Glutamatergic neuron (in vitro differentiated cells): ENCODE measurements around the gene CDC42. TPM values are rescaled to one million over a fixed set of nuclear protein-coding genes. Genes with fewer than 3 reads are reported as not detected.

Experiments
- DNase-seq: peaks from one replicate; pipeline ENCODE4 v3.0.0; 2022
- H3K27ac Mint-ChIP-seq: one replicate; pipeline ENCODE4 v1.8.0; 2020; ENCODE audit warnings: mild to moderate bottlenecking, mixed read lengths, inconsistent platforms; ENCODE audit not compliant: unreplicated experiment
- H3K27me3 Mint-ChIP-seq: one replicate; pipeline ENCODE4 v1.8.0; 2020; ENCODE audit warnings: mild to moderate bottlenecking, moderate library complexity, mixed read lengths, inconsistent platforms; ENCODE audit not compliant: unreplicated experiment
- H3K36me3 Mint-ChIP-seq: one replicate; pipeline ENCODE4 v1.8.0; 2020; ENCODE audit warnings: mild to moderate bottlenecking, mixed read lengths, inconsistent platforms; ENCODE audit not compliant: unreplicated experiment
- H3K4me1 Mint-ChIP-seq: one replicate; pipeline ENCODE4 v1.8.0; 2020; ENCODE audit warnings: mild to moderate bottlenecking, low read depth, mixed read lengths, inconsistent platforms; ENCODE audit not compliant: unreplicated experiment
- H3K4me3 Mint-ChIP-seq: one replicate; pipeline ENCODE4 v1.8.0; 2020; ENCODE audit warnings: mild to moderate bottlenecking, mixed read lengths, inconsistent platforms; ENCODE audit not compliant: unreplicated experiment
- H3K9me3 Mint-ChIP-seq: one replicate; pipeline ENCODE4 v1.8.0; 2020; ENCODE audit warnings: mild to moderate bottlenecking, moderate library complexity, mixed read lengths, inconsistent platforms; ENCODE audit not compliant: unreplicated experiment
- CTCF ChIP-seq: fragments of 200-600 bp; sonication (generic); IDR thresholded peaks from one replicate; pipeline ENCODE4 v1.5.0; 2021; ENCODE audit not compliant: partially characterized antibody, unreplicated experiment
- total RNA-seq: library from RNA; stranded (reverse); fragmentation: NEBNext Ultra II Directional; extraction: Animal tissue kit (Norgen Biotek cat#: 25700); gene quantifications from one replicate; pipeline ENCODE4 v1.2.1, GENCODE V29; 2021; ENCODE audit not compliant: unreplicated experiment

The CDC42 gene
- total RNA-seq, 1 donor from 2014 or later = 283 TPM

DNA sequence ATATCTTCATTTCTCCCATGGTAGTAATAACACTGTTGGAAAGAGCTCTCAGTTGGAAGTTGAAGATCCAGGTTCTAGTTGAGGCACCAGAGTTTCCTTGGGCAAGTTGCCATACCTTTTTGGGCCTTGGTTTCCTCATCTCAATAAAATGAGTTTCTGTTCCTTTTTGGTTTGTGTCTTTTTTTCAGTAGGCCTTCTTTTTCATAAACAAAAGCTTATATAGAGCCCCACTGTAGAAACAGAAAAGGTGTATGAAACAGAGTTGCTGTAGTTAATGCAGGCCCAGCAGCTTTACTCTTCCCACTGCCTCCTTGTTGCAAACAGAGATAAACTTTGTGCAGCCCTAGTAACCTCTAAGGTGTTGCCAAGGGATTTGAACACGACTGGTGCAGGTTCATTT is 48.7 kb downstream of the CDC42 start:
- Mint-ChIP-seq H3K4me1 (no peaks in the 10 kb centered on the region), H3K27ac (no peak overlapping the region), H3K27me3 (peaks cover 4% of the 10 kb centered on the region), H3K36me3 (no peaks in the 10 kb centered on the region), H3K4me3 (no peak overlapping the region), H3K9me3 (no peaks in the 10 kb centered on the region)
- no peak for TF ChIP-seq CTCF
- DNase-seq = no peak

DNA sequence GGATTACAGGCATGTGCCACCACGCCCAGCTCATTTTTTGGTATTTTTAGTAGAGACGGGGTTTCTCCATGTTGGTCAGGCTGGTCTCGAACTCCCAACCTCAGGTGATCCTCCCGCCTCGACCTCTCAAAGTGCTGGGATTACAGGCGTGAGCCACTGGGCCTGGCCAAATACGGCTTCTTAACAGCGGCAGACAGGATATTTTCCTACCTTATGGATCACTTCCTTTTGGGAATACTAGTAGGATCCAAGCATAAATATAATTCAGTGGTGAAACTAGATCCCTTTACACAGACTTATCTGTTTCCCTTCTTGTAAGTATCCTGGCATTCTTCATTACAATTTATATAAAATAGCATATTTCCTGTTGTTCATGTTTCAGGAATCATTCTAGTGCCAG is 49.5 kb downstream of the CDC42 start:
- Mint-ChIP-seq H3K4me1 (no peaks in the 10 kb centered on the region), H3K9me3 (no peaks in the 10 kb centered on the region), H3K4me3 (no peak overlapping the region), H3K36me3 (no peaks in the 10 kb centered on the region), H3K27me3 (peaks cover 4% of the 10 kb centered on the region), H3K27ac (no peak overlapping the region)
- DNase-seq = no peak
- TF ChIP-seq CTCF = no peak

- H3K9me3 Mint-ChIP-seq = no peaks in the 10 kb centered on the region
- no peaks in the 10 kb centered on the region for H3K4me1 Mint-ChIP-seq
- no peak for DNase-seq
- TF ChIP-seq CTCF = no peak
- no peak overlapping the region for H3K4me3 Mint-ChIP-seq
- no peaks in the 10 kb centered on the region for H3K36me3 Mint-ChIP-seq
- no peak overlapping the region for H3K27ac Mint-ChIP-seq
- H3K27me3 Mint-ChIP-seq = peaks cover 4% of the 10 kb centered on the region
These were observed 50.2 kb downstream of the CDC42 start for GRCh38 chr1:22102746-22103145.

GRCh38 chr1:22104094-22104493 is 51.6 kb downstream of the CDC42 start:
- H3K36me3 Mint-ChIP-seq = no peaks in the 10 kb centered on the region
- no peaks in the 10 kb centered on the region for H3K9me3 Mint-ChIP-seq
- H3K4me1 Mint-ChIP-seq = no peaks in the 10 kb centered on the region
- no peak overlapping the region for H3K27ac Mint-ChIP-seq
- peaks cover 4% of the 10 kb centered on the region for H3K27me3 Mint-ChIP-seq
- TF ChIP-seq CTCF = no peak
- no peak for DNase-seq
- no peak overlapping the region for H3K4me3 Mint-ChIP-seq

DNA sequence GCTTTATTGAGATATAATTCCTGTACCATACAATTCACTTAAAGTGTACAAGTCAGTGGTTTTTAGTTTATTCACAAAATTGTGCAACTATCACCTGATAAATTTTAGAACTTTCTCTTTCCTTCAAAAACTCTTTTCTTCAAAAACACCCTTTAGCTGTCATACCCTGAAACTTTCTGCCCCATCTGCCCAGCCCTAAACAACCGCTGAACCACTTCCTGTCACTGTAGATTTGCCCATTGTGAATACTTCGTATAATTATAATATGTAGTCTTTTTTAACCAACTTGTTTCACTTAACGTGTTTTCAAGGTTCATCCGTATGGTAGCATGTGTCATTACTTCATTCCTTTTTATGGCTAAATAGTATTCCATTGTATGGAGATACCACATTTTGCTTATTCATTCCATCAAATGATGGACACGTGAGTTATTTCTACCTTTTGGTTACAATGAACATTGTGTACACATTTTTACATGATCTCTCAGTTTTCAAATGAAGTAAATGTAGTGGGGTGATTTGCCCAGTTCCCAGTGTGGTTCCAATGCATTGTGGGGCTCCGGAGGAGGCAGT is 52.4 kb downstream of the CDC42 start:
- DNase-seq = no peak
- Mint-ChIP-seq H3K27ac (no peak overlapping the region), H3K4me3 (no peak overlapping the region), H3K9me3 (no peaks in the 10 kb centered on the region), H3K4me1 (no peaks in the 10 kb centered on the region), H3K27me3 (peaks cover 2% of the 10 kb centered on the region), H3K36me3 (no peaks in the 10 kb centered on the region)
- TF ChIP-seq CTCF = no peak
